B cell (primary cell): Measurements from ENCODE around the gene OTUB2. TPM values are rescaled to one million over a fixed set of nuclear protein-coding genes. Genes with fewer than 3 reads are reported as not detected.

Source experiments
- ATAC-seq: fragments of 200-7000 bp; cut with Tn5 transposase; one replicate; pipeline ENCODE4 v1.10.0; 2021; ENCODE audit warnings: low read depth, mild to moderate bottlenecking, moderate number of reproducible peaks, moderate library complexity
- CTCF ChIA-PET: fragments of 350-600 bp; sonication (Branson Sonifier 250); formaldehyde crosslinking; loops from one replicate; lab custom pipeline; 2021; ENCODE audit warnings: antibody characterized with exemption, inconsistent platforms; lab: Charles Lee
- POLR2A ChIA-PET: fragments of 350-600 bp; sonication (Branson Sonifier 250); formaldehyde crosslinking; loops from one replicate; lab custom pipeline; 2021; ENCODE audit warnings: antibody characterized with exemption; lab: Charles Lee
- DNase-seq: peaks from one replicate; pipeline ENCODE4 v3.0.0; 2013
- H2AFZ ChIP-seq: 2 replicates; pipeline ENCODE4 v1.6.1; 2012; ENCODE audit warnings: mild to moderate bottlenecking, low read depth, low read length; ENCODE audit not compliant: insufficient read depth, poor library complexity, severe bottlenecking
- H3K27ac ChIP-seq, 2 donors: 1 replicate in 1 of 2; 2 replicates in 1 of 2; pipeline ENCODE4 v1.5.1; 2012 to 2013; ENCODE audit warnings: low read length in 2 of 2, mild to moderate bottlenecking in 2 of 2, moderate library complexity in 1 of 2
- H3K27me3 ChIP-seq, 4 experiments: fragments of 200-600 bp in 1 of 4; sonication (generic) in 1 of 4; replicated peaks in 1 of 4; 1 replicate in 2 of 4; 2 replicates in 2 of 4; pipeline versions ENCODE4 v1.6.1 to v1.7.0; 2013 to 2016; ENCODE audit warnings: low read length in 3 of 4, mild to moderate bottlenecking in 2 of 4, mixed read lengths in 1 of 4, moderate library complexity in 1 of 4; ENCODE audit not compliant: insufficient read depth in 4 of 4, control insufficient read depth in 3 of 4; ENCODE audit errors: control extremely low read depth in 1 of 4
- H3K36me3 ChIP-seq, 2 experiments: replicated peaks in 1 of 2; 1 replicate in 1 of 2; 2 replicates in 1 of 2; pipeline versions ENCODE4 v1.6.1 to v1.7.1; 2013; ENCODE audit warnings: low read length in 1 of 2; ENCODE audit not compliant: insufficient read depth in 2 of 2, control insufficient read depth in 1 of 2; ENCODE audit errors: control extremely low read depth in 1 of 2, extremely low read depth in 1 of 2
- H3K4me1 ChIP-seq, 2 donors: fragments of 200-600 bp in 1 of 2; sonication (generic) in 1 of 2; 1 replicate in 1 of 2; 2 replicates in 1 of 2; pipeline versions ENCODE4 v1.5.1 to v1.6.1; 2013 to 2017; ENCODE audit warnings: low read length in 2 of 2; ENCODE audit not compliant: control insufficient read depth in 2 of 2, insufficient read depth in 2 of 2
- H3K4me2 ChIP-seq: replicated peaks from 2 replicates; pipeline ENCODE3; 2012; ENCODE audit warnings: mild to moderate bottlenecking, low read depth, low read length; ENCODE audit not compliant: poor library complexity, severe bottlenecking
- H3K4me3 ChIP-seq, 5 experiments: fragments of 200-600 bp in 1 of 5; sonication (generic) in 1 of 5; 1 replicate in 3 of 5; 2 replicates in 2 of 5; pipeline versions ENCODE4 v1.5.1 to v1.7.0; 2011 to 2016; ENCODE audit warnings: low read length in 4 of 5, mild to moderate bottlenecking in 4 of 5, low read depth in 2 of 5, control low read depth in 1 of 5, moderate library complexity in 1 of 5; ENCODE audit not compliant: insufficient read depth in 1 of 5; ENCODE audit errors: control extremely low read depth in 1 of 5, extremely low read depth in 1 of 5
- H3K79me2 ChIP-seq: fragments of 200-600 bp; sonication (generic); one replicate; pipeline ENCODE4 v1.6.0; 2016; ENCODE audit warnings: low read length; ENCODE audit not compliant: control insufficient read depth, insufficient read depth
- H3K9ac ChIP-seq: fragments of 200-600 bp; sonication (generic); 2 replicates; pipeline ENCODE4 v1.6.1; 2017; ENCODE audit warnings: mild to moderate bottlenecking, low read length, moderate library complexity
- H3K9me3 ChIP-seq, 3 donors: one replicate each; pipeline versions ENCODE4 v1.6.1 to v1.7.1; 2013; ENCODE audit warnings: low read length in 2 of 3; ENCODE audit not compliant: control insufficient read depth in 2 of 3, insufficient read depth in 1 of 3; ENCODE audit errors: control extremely low read depth in 1 of 3
- H4K20me1 ChIP-seq: 2 replicates; pipeline ENCODE4 v1.6.0; 2012; ENCODE audit warnings: mild to moderate bottlenecking, low read length; ENCODE audit not compliant: insufficient read depth, control insufficient read depth, poor library complexity, severe bottlenecking
- H3K27ac Mint-ChIP-seq: one replicate; pipeline ENCODE4 v1.8.0; 2021; ENCODE audit warnings: mixed read lengths
- H3K27me3 Mint-ChIP-seq: one replicate; pipeline ENCODE4 v1.8.0; 2021; ENCODE audit warnings: mixed read lengths
- H3K4me1 Mint-ChIP-seq: one replicate; pipeline ENCODE4 v1.8.0; 2021; ENCODE audit warnings: mixed read lengths
- H3K4me3 Mint-ChIP-seq: one replicate; pipeline ENCODE4 v1.8.0; 2021; ENCODE audit warnings: mixed read lengths
- H3K9me3 Mint-ChIP-seq: one replicate; pipeline ENCODE4 v1.8.0; 2022; ENCODE audit warnings: mixed read lengths; ENCODE audit not compliant: insufficient read depth
- CTCF ChIP-seq: fragments of 200-600 bp; IDR thresholded peaks from one replicate; pipeline ENCODE4 v1.8.0; 2022; ENCODE audit warnings: antibody characterized with exemption, mild to moderate bottlenecking
- EZH2 ChIP-seq: IDR thresholded peaks from 2 replicates; pipeline ENCODE4 v1.6.1; 2012; ENCODE audit warnings: borderline replicate concordance, low read depth, mild to moderate bottlenecking, moderate library complexity, low read length; ENCODE audit not compliant: insufficient read depth, poor library complexity, severe bottlenecking
- WGBS: methylation state at CpG from one replicate; pipeline ENCODE4 v1.1.5; 2013; ENCODE audit warnings: missing lambda C conversion rate; ENCODE audit not compliant: insufficient coverage; 5-methylcytosine and 5-hydroxymethylcytosine counted together
- intact Hi-C: fragments of 100-400 bp; cut with micrococcal nuclease; formaldehyde crosslinking; loops from one replicate; pipeline ENCODE4 v1.10.0; 2022
- polyA plus RNA-seq: library from polyadenylated mRNA; depleted of rRNA; stranded (reverse); fragments of >200 nt; gene quantifications from 2 replicates; pipeline ENCODE4 v1.2.3, GENCODE V29; 2012
- total RNA-seq, 2 donors: library from RNA; stranded (reverse); fragments of 120-200 nt in 1 of 2; gene quantifications; 1 replicate in 1 of 2; 2 replicates in 1 of 2; pipeline versions ENCODE4 v1.2.3 to v1.2.4, GENCODE V29; 2013 to 2022

OTUB2 gene
- total and polyA plus RNA-seq, 2 donors (not counting 1 experiment from before 2014, with no cell fraction given), result 0.04 to 0.17 TPM

GRCh38 chr14:94005324-94006073 is 20.6 kb upstream of the OTUB2 start:
- Mint-ChIP-seq H3K9me3 (no peaks in the 10 kb centered on the region), H3K27me3 (peaks cover 51% of the 10 kb centered on the region), H3K27ac (no peak overlapping the region), H3K4me1 (peaks cover 4% of the 10 kb centered on the region), H3K4me3 (no peak overlapping the region)
- Histone ChIP-seq H3K4me3 (no peak overlapping the region), H3K36me3 (no peaks in the 10 kb centered on the region), H3K4me1 (peaks cover 4 to 6% of the 10 kb centered on the region in 2 donors), H3K9me3 (peaks cover 0 to 7% (median 0%) of the 10 kb centered on the region in 3 donors), H3K27ac (no peak overlapping the region), H3K79me2 (no peaks in the 10 kb centered on the region), H3K9ac (no peak overlapping the region), H4K20me1 (no peaks in the 10 kb centered on the region), H2AFZ (no peak overlapping the region), H3K4me2 (no peak overlapping the region), H3K27me3 (peaks cover 0 to 40% (median 15%) of the 10 kb centered on the region in 4 experiments)
- intact Hi-C loops, result no loop called here
- CTCF ChIA-PET, result interaction anchor here (0.9 to 12.8 kb wide), 5 partner anchors 31 to 82 kb away, joined by 3 to 367 read pairs (median 7); no protein-coding TSS in a partner anchor
- WGBS, result 70% methylated on average over 4 of the region's 14 CpGs
- peak; percentile 74 for TF ChIP-seq CTCF
- no peak for TF ChIP-seq EZH2
- DNase-seq (peak; percentile 29), ATAC-seq (peak; percentile 36)
- POLR2A ChIA-PET, result no interaction called here

- no peak overlapping the region for H2AFZ ChIP-seq
- H3K27me3 ChIP-seq, result peaks cover 0 to 42% (median 8%) of the 10 kb centered on the region in 4 experiments
- no peak overlapping the region for H3K4me2 ChIP-seq
- no peak for ATAC-seq
- no peaks in the 10 kb centered on the region for H3K9me3 Mint-ChIP-seq
- POLR2A ChIA-PET, result no interaction called here
- H3K4me3 Mint-ChIP-seq, result no peak overlapping the region
- DNase-seq, result no peak
- peaks cover 9% of the 10 kb centered on the region for H3K4me1 Mint-ChIP-seq
- H3K9me3 ChIP-seq, result no peaks in the 10 kb centered on the region
- H3K36me3 ChIP-seq, result no peaks in the 10 kb centered on the region
- no peak overlapping the region for H3K4me3 ChIP-seq
- H3K27ac ChIP-seq, result no peak overlapping the region
- no peak overlapping the region for H3K27ac Mint-ChIP-seq
- 62% methylated on average over 2 of the region's 3 CpGs for WGBS
- H3K9ac ChIP-seq, result no peak overlapping the region
- CTCF ChIA-PET, result interaction anchor here (2.9 kb wide), 1 partner anchor 69 kb away, joined by 11 read pairs; no protein-coding TSS in a partner anchor
- intact Hi-C loops, result no loop called here
- H3K27me3 Mint-ChIP-seq, result peaks cover 50% of the 10 kb centered on the region
- H3K4me1 ChIP-seq, result peaks cover 4 to 10% of the 10 kb centered on the region in 2 donors
- TF ChIP-seq CTCF (no peak), EZH2 (no peak)
- no peaks in the 10 kb centered on the region for H3K79me2 ChIP-seq
- no peaks in the 10 kb centered on the region for H4K20me1 ChIP-seq
Observed at GRCh38 chr14:94008234-94008633, 17.9 kb upstream of the OTUB2 start.
